ENCODE data around the gene SH3PXD2A.
A peak's percentile ranks its signal among the peaks of the same experiment; 100 is the strongest.

Gene SH3PXD2A

DNA sequence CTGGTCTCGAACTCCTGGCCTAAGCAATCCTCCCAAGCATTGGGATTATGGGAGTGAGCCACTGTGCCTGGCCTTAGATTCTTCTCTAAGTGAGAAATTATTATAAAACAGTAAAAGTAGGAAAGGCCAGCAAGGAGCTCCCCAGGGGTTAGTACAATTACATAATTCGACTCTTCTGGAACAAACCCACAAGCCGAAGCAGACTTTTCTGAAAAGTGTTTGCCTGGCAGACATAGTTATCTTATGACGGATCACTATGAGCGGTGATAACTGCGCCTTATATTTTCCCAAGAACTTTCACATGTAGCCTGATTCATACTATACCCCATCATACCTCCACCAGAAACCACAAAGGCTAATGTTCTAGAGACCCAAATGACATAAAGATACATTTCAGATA is 30.2 kb upstream of the SH3PXD2A start:
- Histone ChIP-seq H3K4me1 (ENCODE audit: insufficient read depth, low read length) (no peaks in the 10 kb centered on the region), H3K4me3 (ENCODE audit: low read depth in 1 of 2, low read length in 2 of 2) (no peak overlapping the region), H2AFZ (ENCODE audit: low read depth, low read length) (no peak overlapping the region), H3K9me3 (ENCODE audit: insufficient read depth, low read length, severe bottlenecking) (no peaks in the 10 kb centered on the region), H4K20me1 (ENCODE audit: insufficient read depth, low read length) (no peaks in the 10 kb centered on the region; the same call in 1 of the 2 replicates), H3K4me2 (ENCODE audit: insufficient read depth, low read length) (no peak overlapping the region), H3K27ac (ENCODE audit: low read length) (no peak overlapping the region), H3K27me3 (ENCODE audit: insufficient read depth, low read length, poor library complexity) (no peaks in the 10 kb centered on the region), H3K9ac (ENCODE audit: low read depth, low read length) (no peak overlapping the region), H3K79me2 (ENCODE audit: insufficient read depth, low read length) (no peaks in the 10 kb centered on the region), H3K36me3 (ENCODE audit: insufficient read depth, low read length) (peaks cover 51% of the 10 kb centered on the region)
- DNase-seq (no peak), ATAC-seq (ENCODE audit: insufficient read depth, low read depth) (no peak)
- TF ChIP-seq, protein P1, sequence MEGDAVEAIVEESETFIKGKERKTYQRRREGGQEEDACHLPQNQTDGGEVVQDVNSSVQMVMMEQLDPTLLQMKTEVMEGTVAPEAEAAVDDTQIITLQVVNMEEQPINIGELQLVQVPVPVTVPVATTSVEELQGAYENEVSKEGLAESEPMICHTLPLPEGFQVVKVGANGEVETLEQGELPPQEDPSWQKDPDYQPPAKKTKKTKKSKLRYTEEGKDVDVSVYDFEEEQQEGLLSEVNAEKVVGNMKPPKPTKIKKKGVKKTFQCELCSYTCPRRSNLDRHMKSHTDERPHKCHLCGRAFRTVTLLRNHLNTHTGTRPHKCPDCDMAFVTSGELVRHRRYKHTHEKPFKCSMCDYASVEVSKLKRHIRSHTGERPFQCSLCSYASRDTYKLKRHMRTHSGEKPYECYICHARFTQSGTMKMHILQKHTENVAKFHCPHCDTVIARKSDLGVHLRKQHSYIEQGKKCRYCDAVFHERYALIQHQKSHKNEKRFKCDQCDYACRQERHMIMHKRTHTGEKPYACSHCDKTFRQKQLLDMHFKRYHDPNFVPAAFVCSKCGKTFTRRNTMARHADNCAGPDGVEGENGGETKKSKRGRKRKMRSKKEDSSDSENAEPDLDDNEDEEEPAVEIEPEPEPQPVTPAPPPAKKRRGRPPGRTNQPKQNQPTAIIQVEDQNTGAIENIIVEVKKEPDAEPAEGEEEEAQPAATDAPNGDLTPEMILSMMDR (IDR thresholded peaks at IDR 0.05; ENCODE audit: borderline replicate concordance, extremely low read depth, low read length, poor library complexity, severe bottlenecking): no peak
- no peak for TF ChIP-seq EZH2 (IDR thresholded peaks at IDR 0.05; ENCODE audit: borderline replicate concordance, low read depth, low read length, severe bottlenecking)

DNA sequence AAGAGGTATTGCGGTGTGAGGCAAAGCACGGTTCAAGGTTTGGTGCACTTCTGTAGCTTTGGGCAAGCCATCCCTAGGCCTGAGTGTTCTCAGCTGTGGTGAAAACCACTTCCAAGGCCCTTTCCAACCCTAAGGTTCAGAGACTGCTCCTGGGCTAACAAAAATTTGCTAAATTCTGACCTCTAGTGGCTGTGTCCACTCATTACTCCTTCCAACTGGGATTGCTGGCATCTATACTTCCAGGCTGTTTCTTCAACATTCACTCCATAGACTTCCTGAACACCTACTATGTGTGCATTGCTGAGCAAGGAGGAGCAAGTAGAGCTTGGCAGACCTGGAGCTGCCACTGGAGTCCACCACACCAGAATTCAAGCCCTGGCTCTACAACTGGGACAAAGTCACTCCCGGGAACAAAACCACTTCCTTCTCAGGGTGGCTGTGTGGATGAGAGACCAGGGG is 29.3 kb upstream of the SH3PXD2A start:
- Histone ChIP-seq H3K4me3 (ENCODE audit: low read depth in 1 of 2, low read length in 2 of 2) (no peak overlapping the region), H2AFZ (ENCODE audit: low read depth, low read length) (no peak overlapping the region), H3K79me2 (ENCODE audit: insufficient read depth, low read length) (no peaks in the 10 kb centered on the region), H3K4me2 (ENCODE audit: insufficient read depth, low read length) (no peak overlapping the region), H3K9ac (ENCODE audit: low read depth, low read length) (no peak overlapping the region), H4K20me1 (ENCODE audit: insufficient read depth, low read length) (no peaks in the 10 kb centered on the region; the same call in 1 of the 2 replicates), H3K27me3 (ENCODE audit: insufficient read depth, low read length, poor library complexity) (no peaks in the 10 kb centered on the region), H3K27ac (ENCODE audit: low read length) (no peak overlapping the region), H3K36me3 (ENCODE audit: insufficient read depth, low read length) (peaks cover 55% of the 10 kb centered on the region), H3K9me3 (ENCODE audit: insufficient read depth, low read length, severe bottlenecking) (no peaks in the 10 kb centered on the region), H3K4me1 (ENCODE audit: insufficient read depth, low read length) (no peaks in the 10 kb centered on the region)
- no peak for TF ChIP-seq EZH2 (IDR thresholded peaks at IDR 0.05; ENCODE audit: borderline replicate concordance, low read depth, low read length, severe bottlenecking)
- TF ChIP-seq, protein P1 (IDR thresholded peaks at IDR 0.05; ENCODE audit: borderline replicate concordance, extremely low read depth, low read length, poor library complexity, severe bottlenecking): peak; percentile 87
- ATAC-seq (ENCODE audit: insufficient read depth, low read depth) (peak; percentile 80), DNase-seq (peak; percentile 55)

DNA sequence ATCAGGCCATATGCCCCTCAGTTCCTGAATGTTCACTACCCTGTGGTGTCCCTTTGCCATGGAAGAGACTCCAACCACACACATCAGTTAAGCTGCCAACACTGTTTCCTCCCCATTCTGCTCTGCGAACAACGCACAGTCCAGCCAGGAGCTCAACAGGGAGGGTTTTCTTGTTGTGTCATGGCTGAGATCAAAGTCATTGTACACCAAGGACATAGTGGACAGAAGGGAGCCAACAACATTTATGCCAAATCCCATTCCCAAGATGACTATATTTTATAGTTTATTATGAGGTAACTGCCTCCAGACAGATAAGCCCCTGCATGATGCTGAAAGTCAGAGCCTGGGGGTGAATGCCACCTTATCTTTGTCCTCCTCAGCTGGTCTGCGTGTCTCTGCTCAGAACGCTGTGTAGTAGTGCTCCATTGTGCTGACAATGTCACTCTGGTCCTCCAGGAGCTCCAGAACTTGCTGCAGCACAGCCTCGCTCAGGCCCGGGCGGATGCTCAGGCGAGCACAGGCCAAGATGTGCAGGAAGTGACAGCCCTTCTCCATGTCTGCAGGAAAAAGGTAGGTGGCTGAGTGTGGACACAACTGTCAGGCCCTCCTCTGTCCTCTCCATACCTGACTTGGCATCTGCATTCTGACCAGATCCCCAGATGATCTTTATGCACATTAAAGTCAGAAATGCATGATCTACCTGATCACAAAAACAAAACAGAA is 27.1 kb upstream of the SH3PXD2A start:
- Histone ChIP-seq H2AFZ (ENCODE audit: low read depth, low read length) (no peak overlapping the region), H3K9me3 (ENCODE audit: insufficient read depth, low read length, severe bottlenecking) (no peaks in the 10 kb centered on the region), H3K4me1 (ENCODE audit: insufficient read depth, low read length) (no peaks in the 10 kb centered on the region), H3K4me3 (ENCODE audit: low read depth in 1 of 2, low read length in 2 of 2) (no peak overlapping the region), H3K36me3 (ENCODE audit: insufficient read depth, low read length) (peaks cover 50% of the 10 kb centered on the region), H3K4me2 (ENCODE audit: insufficient read depth, low read length) (no peak overlapping the region), H3K9ac (ENCODE audit: low read depth, low read length) (no peak overlapping the region), H3K27ac (ENCODE audit: low read length) (no peak overlapping the region), H3K27me3 (ENCODE audit: insufficient read depth, low read length, poor library complexity) (no peaks in the 10 kb centered on the region), H4K20me1 (ENCODE audit: insufficient read depth, low read length) (no peaks in the 10 kb centered on the region; the same call in 1 of the 2 replicates), H3K79me2 (ENCODE audit: insufficient read depth, low read length) (no peaks in the 10 kb centered on the region)
- DNase-seq (no peak), ATAC-seq (ENCODE audit: insufficient read depth, low read depth) (no peak)
- TF ChIP-seq EZH2 (IDR thresholded peaks at IDR 0.05; ENCODE audit: borderline replicate concordance, low read depth, low read length, severe bottlenecking): no peak
- TF ChIP-seq, protein P1 (IDR thresholded peaks at IDR 0.05; ENCODE audit: borderline replicate concordance, extremely low read depth, low read length, poor library complexity, severe bottlenecking): no peak

Data from DND-41 (cell line).